Mesenchymal stem cell (in vitro differentiated cells and primary cell): ENCODE data around the gene STYXL2.

ENCODE experiments used
- DNase-seq: peaks from one replicate; pipeline ENCODE4 v3.0.0-alpha.2; 2013
- H2AFZ ChIP-seq: one replicate; pipeline ENCODE4 v1.6.1; 2013; ENCODE audit warnings: low read depth, mild to moderate bottlenecking, control low read depth, inconsistent platforms, low read length, moderate library complexity
- H2AK5ac ChIP-seq: 2 replicates; pipeline ENCODE4 v1.6.1; 2013; ENCODE audit warnings: low read length, moderate library complexity, mild to moderate bottlenecking, inconsistent platforms; ENCODE audit not compliant: severe bottlenecking
- H2BK120ac ChIP-seq: one replicate; pipeline ENCODE4 v1.6.1; 2013; ENCODE audit warnings: low read depth, mild to moderate bottlenecking, inconsistent platforms, low read length, moderate library complexity
- H2BK12ac ChIP-seq, 2 experiments: one replicate each; pipeline ENCODE4 v1.6.1; 2013; ENCODE audit warnings: inconsistent platforms in 2 of 2, low read length in 2 of 2, mild to moderate bottlenecking in 2 of 2, moderate library complexity in 2 of 2, control low read depth in 1 of 2
- H2BK15ac ChIP-seq: one replicate; pipeline ENCODE4 v1.6.1; 2013; ENCODE audit warnings: mild to moderate bottlenecking, low read depth, inconsistent platforms; ENCODE audit not compliant: poor library complexity, severe bottlenecking
- H2BK5ac ChIP-seq: 2 replicates; pipeline ENCODE4 v1.6.1; 2013; ENCODE audit warnings: low read depth, mild to moderate bottlenecking, low read length, control low read depth, inconsistent platforms; ENCODE audit not compliant: poor library complexity, severe bottlenecking
- H3K14ac ChIP-seq, 2 experiments: one replicate each; pipeline ENCODE4 v1.6.1; 2013; ENCODE audit warnings: inconsistent platforms in 2 of 2, low read length in 2 of 2, control low read depth in 1 of 2, mild to moderate bottlenecking in 1 of 2, moderate library complexity in 1 of 2
- H3K18ac ChIP-seq, 2 experiments: one replicate each; pipeline ENCODE4 v1.6.1; 2013; ENCODE audit warnings: inconsistent platforms in 2 of 2, low read length in 2 of 2, control low read depth in 1 of 2, low read depth in 1 of 2, mild to moderate bottlenecking in 1 of 2
- H3K23ac ChIP-seq, 2 experiments: one replicate each; pipeline ENCODE4 v1.6.1; 2013; ENCODE audit warnings: inconsistent platforms in 2 of 2, low read length in 2 of 2, mild to moderate bottlenecking in 2 of 2, moderate library complexity in 2 of 2, control low read depth in 1 of 2
- H3K27ac ChIP-seq: 2 replicates; pipeline ENCODE4 v1.5.1; 2013; ENCODE audit warnings: mild to moderate bottlenecking, moderate library complexity, low read length, control low read depth, inconsistent platforms; ENCODE audit not compliant: poor library complexity, severe bottlenecking
- H3K27me3 ChIP-seq, 2 experiments: 2 replicates each; pipeline versions ENCODE4 v1.6.1 to v1.7.0; 2013; ENCODE audit warnings: low read length in 2 of 2, mild to moderate bottlenecking in 2 of 2, moderate library complexity in 2 of 2, control low read depth in 1 of 2, inconsistent platforms in 1 of 2; ENCODE audit not compliant: control insufficient read depth in 1 of 2, insufficient read depth in 1 of 2
- H3K36me3 ChIP-seq, 2 experiments: 2 replicates each; pipeline versions ENCODE4 v1.6.1 to v1.7.0; 2013; ENCODE audit warnings: low read length in 2 of 2, control low read depth in 1 of 2, inconsistent platforms in 1 of 2, low read depth in 1 of 2, mild to moderate bottlenecking in 1 of 2; ENCODE audit not compliant: insufficient read depth in 2 of 2, control insufficient read depth in 1 of 2
- H3K4ac ChIP-seq, 2 experiments: one replicate each; pipeline ENCODE4 v1.6.1; 2013; ENCODE audit warnings: inconsistent platforms in 2 of 2, low read length in 2 of 2, mild to moderate bottlenecking in 2 of 2, moderate library complexity in 2 of 2, control low read depth in 1 of 2, low read depth in 1 of 2
- H3K4me1 ChIP-seq: 2 replicates; pipeline ENCODE4 v1.6.1; 2013; ENCODE audit warnings: low read depth, low read length, control low read depth; ENCODE audit not compliant: control insufficient read depth, insufficient read depth
- H3K4me2 ChIP-seq: 2 replicates; pipeline ENCODE4 v1.6.1; 2013; ENCODE audit warnings: low read length, mild to moderate bottlenecking, inconsistent platforms; ENCODE audit not compliant: poor library complexity, severe bottlenecking
- H3K4me3 ChIP-seq, 2 experiments: 2 replicates each; pipeline versions ENCODE4 v1.5.1 to v1.7.0; 2013; ENCODE audit warnings: low read length in 2 of 2, mild to moderate bottlenecking in 2 of 2, control low read depth in 1 of 2, low read depth in 1 of 2; ENCODE audit not compliant: insufficient read depth in 1 of 2
- H3K79me1 ChIP-seq: replicated peaks from 2 replicates; pipeline ENCODE4 v1.6.1; 2013; ENCODE audit warnings: mild to moderate bottlenecking, control low read depth, low read length, inconsistent platforms; ENCODE audit not compliant: poor library complexity, severe bottlenecking
- H3K9ac ChIP-seq: 2 replicates; pipeline ENCODE4 v1.7.0; 2013; ENCODE audit warnings: mild to moderate bottlenecking, low read length, moderate library complexity
- H3K9me3 ChIP-seq: 2 replicates; pipeline ENCODE4 v1.7.0; 2013; ENCODE audit warnings: mild to moderate bottlenecking, low read length; ENCODE audit not compliant: control insufficient read depth
- H4K8ac ChIP-seq: one replicate; pipeline ENCODE4 v1.6.1; 2013; ENCODE audit warnings: inconsistent platforms, mild to moderate bottlenecking, low read length, moderate library complexity
- H4K91ac ChIP-seq: one replicate; pipeline ENCODE4 v1.6.1; 2013; ENCODE audit warnings: mild to moderate bottlenecking, low read length, inconsistent platforms
- WGBS: methylation state at CpG from one replicate; pipeline ENCODE4 v1.1.7; 2013; ENCODE audit warnings: mixed read lengths; 5-methylcytosine and 5-hydroxymethylcytosine counted together

Gene STYXL2

DNA sequence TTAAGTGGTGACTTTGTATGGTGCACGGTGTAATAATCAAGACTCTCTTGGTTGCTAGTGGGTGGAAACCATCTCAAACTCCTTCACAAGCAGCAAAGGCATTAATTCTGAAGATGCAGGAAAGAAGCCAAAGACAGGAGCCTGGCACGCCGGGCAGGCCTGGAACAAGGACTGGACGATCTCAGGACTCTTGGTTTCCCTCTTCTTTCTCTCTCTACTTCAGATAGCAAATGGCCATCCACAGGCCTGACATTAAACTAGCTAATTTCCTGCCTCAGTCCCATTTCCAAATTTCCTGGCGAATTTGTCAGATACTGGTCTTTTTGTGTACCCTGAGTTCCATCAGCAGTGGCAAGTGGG, 28.2 kb downstream of the STYXL2 start:
- H3K9ac ChIP-seq, result no peak overlapping the region
- no peaks in the 10 kb centered on the region for H3K36me3 ChIP-seq
- DNase-seq, result no peak
- H3K79me1 ChIP-seq, result no peaks in the 10 kb centered on the region
- H3K4me3 ChIP-seq, result no peak overlapping the region
- H3K4ac ChIP-seq, result no peak overlapping the region
- no peak overlapping the region for H3K18ac ChIP-seq
- no peak overlapping the region for H2AFZ ChIP-seq
- H3K4me2 ChIP-seq, result no peak overlapping the region
- peaks cover 7% of the 10 kb centered on the region for H3K4me1 ChIP-seq
- no peak overlapping the region for H4K91ac ChIP-seq
- no peak overlapping the region for H3K27ac ChIP-seq
- H3K27me3 ChIP-seq, result peaks cover 9 to 53% of the 10 kb centered on the region in 2 experiments
- H2BK12ac ChIP-seq, result no peak overlapping the region
- no peak overlapping the region for H4K8ac ChIP-seq
- 87% methylated on average over 5 of the region's 5 CpGs for WGBS
- H2BK120ac ChIP-seq, result no peak overlapping the region
- no peaks in the 10 kb centered on the region for H3K9me3 ChIP-seq
- H3K14ac ChIP-seq, result no peak overlapping the region
- no peak overlapping the region for H3K23ac ChIP-seq
- no peak overlapping the region for H2BK15ac ChIP-seq
- no peak overlapping the region for H2AK5ac ChIP-seq
- no peak overlapping the region for H2BK5ac ChIP-seq

DNA sequence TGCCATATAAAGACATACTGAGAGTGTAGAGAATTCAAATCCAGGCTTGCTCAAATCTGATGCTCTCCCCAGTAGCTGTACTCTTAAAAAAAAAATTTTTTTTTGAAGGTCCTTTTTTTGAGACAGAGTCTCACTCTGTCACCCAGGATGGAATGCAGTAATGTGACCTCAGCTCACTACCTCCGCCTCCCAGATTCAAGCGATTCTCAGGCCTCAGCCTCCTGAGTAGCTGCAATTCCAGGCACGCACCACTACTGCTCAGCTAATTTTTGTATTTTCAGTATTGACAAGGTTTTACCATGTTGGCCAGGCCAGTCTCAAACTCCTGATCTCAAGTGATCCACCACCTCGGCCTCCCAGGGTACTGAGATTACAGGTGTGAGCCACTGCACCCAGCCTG, 28.7 kb downstream of the STYXL2 start:
- Histone ChIP-seq H2AFZ (no peak overlapping the region), H3K27me3 (peaks cover 14 to 50% of the 10 kb centered on the region in 2 experiments), H3K79me1 (no peaks in the 10 kb centered on the region), H4K8ac (no peak overlapping the region), H2BK12ac (no peak overlapping the region), H2BK5ac (no peak overlapping the region), H4K91ac (no peak overlapping the region), H3K4me1 (peaks cover 7% of the 10 kb centered on the region), H3K4ac (no peak overlapping the region), H3K23ac (no peak overlapping the region), H3K9me3 (no peaks in the 10 kb centered on the region), H3K4me2 (no peak overlapping the region), H2BK120ac (no peak overlapping the region), H3K14ac (no peak overlapping the region), H3K27ac (no peak overlapping the region), H3K9ac (no peak overlapping the region), H3K4me3 (no peak overlapping the region), H2AK5ac (no peak overlapping the region), H2BK15ac (no peak overlapping the region), H3K18ac (no peak overlapping the region), H3K36me3 (no peaks in the 10 kb centered on the region)
- 91% methylated on average over 4 of the region's 4 CpGs for WGBS
- DNase-seq, result no peak

DNA sequence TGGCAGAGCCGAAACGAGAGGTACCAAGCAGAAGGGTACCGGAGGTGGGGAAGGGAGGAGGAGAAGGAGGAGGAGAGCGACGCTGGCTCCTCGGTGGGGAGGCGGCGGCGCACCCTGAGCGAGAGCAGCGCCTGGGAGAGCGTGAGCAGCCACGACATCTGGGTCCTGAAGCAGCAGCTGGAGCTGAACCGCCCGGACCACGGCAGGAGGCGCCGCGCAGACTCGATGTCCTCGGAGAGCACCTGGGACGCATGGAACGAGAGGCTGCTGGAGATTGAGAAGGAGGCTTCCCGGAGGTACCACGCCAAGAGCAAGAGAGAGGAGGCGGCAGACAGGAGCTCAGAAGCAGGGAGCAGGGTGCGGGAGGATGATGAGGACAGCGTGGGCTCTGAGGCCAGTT, 32.4 kb downstream of the STYXL2 start:
- no peak overlapping the region for H2AK5ac ChIP-seq
- 94% methylated on average over 28 of the region's 28 CpGs for WGBS
- no peaks in the 10 kb centered on the region for H3K9me3 ChIP-seq
- H3K4me2 ChIP-seq, result no peak overlapping the region
- no peaks in the 10 kb centered on the region for H3K36me3 ChIP-seq
- no peak overlapping the region for H2BK15ac ChIP-seq
- no peak overlapping the region for H2BK12ac ChIP-seq
- no peak for DNase-seq
- no peak overlapping the region for H3K27ac ChIP-seq
- H2BK5ac ChIP-seq, result no peak overlapping the region
- no peak overlapping the region for H3K9ac ChIP-seq
- no peak overlapping the region for H2BK120ac ChIP-seq
- H3K4me1 ChIP-seq, result peaks cover 4% of the 10 kb centered on the region
- H4K8ac ChIP-seq, result no peak overlapping the region
- peaks cover 25 to 52% of the 10 kb centered on the region in 2 experiments for H3K27me3 ChIP-seq
- no peak overlapping the region for H3K4ac ChIP-seq
- peak overlapping the region in 1 of 2 experiments; percentile 31 for H3K14ac ChIP-seq
- no peak overlapping the region for H3K18ac ChIP-seq
- no peak overlapping the region for H3K4me3 ChIP-seq
- no peak overlapping the region for H4K91ac ChIP-seq
- no peak overlapping the region for H3K23ac ChIP-seq
- no peak overlapping the region for H2AFZ ChIP-seq
- no peaks in the 10 kb centered on the region for H3K79me1 ChIP-seq

DNA sequence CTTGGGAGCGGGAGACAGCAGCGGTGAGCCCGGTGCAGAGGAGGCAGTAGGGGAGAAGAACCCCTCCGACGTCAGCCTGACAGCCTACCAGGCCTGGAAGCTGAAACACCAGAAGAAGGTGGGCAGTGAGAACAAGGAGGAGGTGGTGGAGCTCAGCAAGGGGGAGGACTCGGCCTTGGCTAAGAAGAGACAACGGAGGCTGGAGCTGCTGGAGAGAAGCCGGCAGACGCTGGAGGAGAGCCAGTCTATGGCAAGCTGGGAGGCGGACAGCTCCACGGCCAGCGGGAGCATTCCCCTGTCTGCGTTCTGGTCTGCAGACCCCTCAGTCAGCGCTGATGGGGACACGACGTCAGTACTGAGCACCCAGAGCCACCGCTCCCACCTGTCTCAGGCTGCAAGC, 32.9 kb downstream of the STYXL2 start:
- Histone ChIP-seq H4K91ac (no peak overlapping the region), H3K14ac (no peak overlapping the region), H3K9me3 (no peaks in the 10 kb centered on the region), H2BK5ac (no peak overlapping the region), H3K4me1 (no peaks in the 10 kb centered on the region), H3K27ac (no peak overlapping the region), H3K18ac (no peak overlapping the region), H2BK120ac (no peak overlapping the region), H3K36me3 (no peaks in the 10 kb centered on the region), H3K27me3 (peaks cover 25 to 51% of the 10 kb centered on the region in 2 experiments), H2BK12ac (no peak overlapping the region), H2BK15ac (no peak overlapping the region), H3K4me3 (no peak overlapping the region), H3K79me1 (no peaks in the 10 kb centered on the region), H3K9ac (no peak overlapping the region), H3K4ac (no peak overlapping the region), H3K4me2 (no peak overlapping the region), H3K23ac (no peak overlapping the region), H4K8ac (no peak overlapping the region), H2AFZ (no peak overlapping the region), H2AK5ac (no peak overlapping the region)
- WGBS, result 94% methylated on average over 17 of the region's 17 CpGs
- DNase-seq, result no peak
